ENCODE results near the gene MSANTD2.

DNA sequence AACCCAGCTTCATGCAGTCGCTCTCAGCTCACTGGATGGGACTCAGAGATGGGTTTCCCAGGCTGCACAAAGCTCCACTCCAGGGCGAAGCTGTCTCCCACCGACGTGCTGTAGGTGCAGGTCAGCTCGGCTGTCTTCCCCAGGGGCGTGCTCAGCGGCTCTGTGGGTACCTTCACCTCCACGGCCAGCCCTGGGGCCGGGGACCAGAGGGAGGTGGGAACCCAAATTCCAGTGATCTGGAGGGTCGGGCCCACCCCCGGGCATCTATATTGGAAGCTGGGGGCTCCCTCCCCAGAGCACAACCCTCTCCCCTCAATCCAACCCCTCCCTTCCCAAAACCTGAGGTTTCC lies 48.8 kb downstream of the MSANTD2 start:
- no peak for TF ChIP-seq CTCF (conservative IDR thresholded peaks at IDR 0.05; ENCODE audit: low read depth, low read length)
- no peak for TF ChIP-seq EZH2phosphoT487 (IDR thresholded peaks at IDR 0.05; ENCODE audit: borderline replicate concordance, low read length)
- TF ChIP-seq EZH2 (IDR thresholded peaks at IDR 0.05; ENCODE audit: low read length, unreplicated experiment): no peak

All from PC-3 (cell line).